Measurements from ENCODE around the gene KIR2DL3.

DNA sequence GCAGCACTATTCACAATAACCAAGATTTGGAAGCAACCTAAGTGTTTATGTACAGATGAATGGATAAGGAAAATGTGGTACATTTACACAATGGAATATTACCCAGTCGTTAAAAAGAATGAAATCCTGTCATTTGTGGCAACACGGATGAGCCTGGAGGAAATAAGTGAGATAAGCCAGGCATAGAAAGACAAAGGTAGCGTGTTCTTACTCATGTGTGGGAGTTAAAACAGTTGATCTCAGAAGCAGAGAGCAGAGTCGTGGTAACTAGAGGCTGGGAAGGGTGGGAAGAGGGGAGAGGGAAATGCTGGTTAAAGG is 46.1 kb upstream of the KIR2DL3 start:
- TF ChIP-seq YY1 (IDR thresholded peaks at IDR 0.05; ENCODE audit: insufficient read depth, insufficient read length) (no peak), SUZ12 (IDR thresholded peaks at IDR 0.05; ENCODE audit: extremely low read depth, insufficient read depth, insufficient read length) (no peak), ZNF274 (IDR thresholded peaks at IDR 0.05; ENCODE audit: low read depth, low read length) (no peak)
